Fibroblast of lung (primary cell): ENCODE data around the gene EDA.

Experiments used
- EZH2 ChIP-seq: IDR thresholded peaks from 2 replicates; pipeline ENCODE4 v1.5.1; 2012; ENCODE audit warnings: low read length, control low read depth, mild to moderate bottlenecking; ENCODE audit errors: missing control alignments
- TF ChIP-seq, protein P1 (sequence below), 2 donors: IDR thresholded peaks in 1 of 2; conservative IDR thresholded peaks in 1 of 2; 1 replicate in 1 of 2; 2 replicates in 1 of 2; pipeline ENCODE4 v1.5.1; 2011 to 2012; ENCODE audit warnings: low read length in 2 of 2, control low read depth in 1 of 2, inconsistent platforms in 1 of 2, low read depth in 1 of 2, mild to moderate bottlenecking in 1 of 2

DNA sequence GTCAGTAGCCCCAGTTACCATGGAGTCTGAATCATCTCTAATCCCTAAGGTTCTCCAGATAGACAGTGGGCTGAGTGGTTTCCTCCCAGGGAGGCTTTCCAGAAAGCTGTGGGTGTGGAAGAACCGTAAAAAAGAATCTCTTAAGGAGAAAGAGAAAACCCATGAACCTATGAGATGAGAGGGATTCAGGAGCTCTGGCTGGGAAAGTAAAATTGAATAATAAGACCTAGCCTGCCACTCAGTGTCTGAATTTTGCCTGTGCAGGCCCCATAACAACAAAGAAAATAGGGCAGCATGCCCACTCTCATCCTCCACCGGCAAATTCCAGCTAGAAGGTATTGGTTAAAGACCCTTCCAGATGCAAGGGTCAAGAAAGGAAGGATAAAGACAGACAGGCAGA is 416.9 kb downstream of the EDA start:
- TF ChIP-seq, protein P1, sequence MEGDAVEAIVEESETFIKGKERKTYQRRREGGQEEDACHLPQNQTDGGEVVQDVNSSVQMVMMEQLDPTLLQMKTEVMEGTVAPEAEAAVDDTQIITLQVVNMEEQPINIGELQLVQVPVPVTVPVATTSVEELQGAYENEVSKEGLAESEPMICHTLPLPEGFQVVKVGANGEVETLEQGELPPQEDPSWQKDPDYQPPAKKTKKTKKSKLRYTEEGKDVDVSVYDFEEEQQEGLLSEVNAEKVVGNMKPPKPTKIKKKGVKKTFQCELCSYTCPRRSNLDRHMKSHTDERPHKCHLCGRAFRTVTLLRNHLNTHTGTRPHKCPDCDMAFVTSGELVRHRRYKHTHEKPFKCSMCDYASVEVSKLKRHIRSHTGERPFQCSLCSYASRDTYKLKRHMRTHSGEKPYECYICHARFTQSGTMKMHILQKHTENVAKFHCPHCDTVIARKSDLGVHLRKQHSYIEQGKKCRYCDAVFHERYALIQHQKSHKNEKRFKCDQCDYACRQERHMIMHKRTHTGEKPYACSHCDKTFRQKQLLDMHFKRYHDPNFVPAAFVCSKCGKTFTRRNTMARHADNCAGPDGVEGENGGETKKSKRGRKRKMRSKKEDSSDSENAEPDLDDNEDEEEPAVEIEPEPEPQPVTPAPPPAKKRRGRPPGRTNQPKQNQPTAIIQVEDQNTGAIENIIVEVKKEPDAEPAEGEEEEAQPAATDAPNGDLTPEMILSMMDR (conservative IDR thresholded peaks at IDR 0.05 in 1 of 2, IDR thresholded peaks at IDR 0.05 in 1 of 2; ENCODE audit: low read depth in 1 of 2, low read length in 2 of 2): no peak
- no peak for TF ChIP-seq EZH2
